Thoracic aorta (tissue), 2 donors: ENCODE measurements around the gene ATP12A. TPM values are rescaled to one million over a fixed set of nuclear protein-coding genes. Genes with fewer than 3 reads are reported as not detected.

Experiments used
- ATAC-seq: fragments of 150-250 bp; one replicate; pipeline ENCODE4 v1.8.0; 2017; ENCODE audit warnings: low read depth; ENCODE audit not compliant: insufficient number of reproducible peaks, low FRiP score
- DNase-seq: peaks from one replicate; pipeline ENCODE4 v3.0.0-alpha.2; 2020; ENCODE audit warnings: low spot score
- H3K27ac ChIP-seq, 2 donors: fragments of 200-600 bp; sonication (generic); 1 replicate in 1 of 2; 2 replicates in 1 of 2; pipeline ENCODE4 v1.5.1; 2016; ENCODE audit warnings: mild to moderate bottlenecking in 2 of 2, moderate library complexity in 2 of 2
- H3K27me3 ChIP-seq: fragments of 200-600 bp; sonication (generic); replicated peaks from 2 replicates; pipeline ENCODE4 v1.6.0; 2016; ENCODE audit warnings: mild to moderate bottlenecking; ENCODE audit not compliant: insufficient read depth
- H3K36me3 ChIP-seq: fragments of 200-600 bp; sonication (generic); one replicate; pipeline ENCODE4 v1.5.1; 2016
- H3K4me1 ChIP-seq, 2 donors: fragments of 200-600 bp; sonication (generic); 1 replicate in 1 of 2; 2 replicates in 1 of 2; pipeline versions ENCODE4 v1.5.1 to v1.6.0; 2016; ENCODE audit warnings: low read depth in 2 of 2, mild to moderate bottlenecking in 1 of 2; ENCODE audit not compliant: control insufficient read depth in 1 of 2
- H3K4me3 ChIP-seq: fragments of 200-600 bp; sonication (generic); 2 replicates; pipeline ENCODE4 v1.5.1; 2016; ENCODE audit warnings: mild to moderate bottlenecking
- H3K9me3 ChIP-seq: fragments of 200-600 bp; sonication (generic); 2 replicates; pipeline ENCODE4 v1.5.1; 2016
- total RNA-seq, 2 donors: library from RNA; depleted of rRNA; stranded (reverse); fragments of >200 nt; gene quantifications; one replicate each; pipeline versions ENCODE4 v1.1.0 to v1.2.3, GENCODE V29; 2016
- TF ChIP-seq, protein P1 (sequence below): fragments of 200-600 bp; sonication (generic); IDR thresholded peaks from one replicate; pipeline ENCODE4 v1.5.1; 2019; ENCODE audit warnings: antibody characterized with exemption

Gene ATP12A
- total RNA-seq, 2 donors from 2014 or later = 0.14 TPM; not detected in 1

GRCh38 chr13:24648983-24649687, 31.1 kb upstream of the ATP12A start:
- ATAC-seq (no peak), DNase-seq (no peak)
- no peak overlapping the region for H3K4me3 ChIP-seq
- no peaks in the 10 kb centered on the region for H3K9me3 ChIP-seq
- H3K36me3 ChIP-seq = no peaks in the 10 kb centered on the region
- H3K27me3 ChIP-seq = no peaks in the 10 kb centered on the region
- peaks cover 0 to 7% of the 10 kb centered on the region in 2 donors for H3K4me1 ChIP-seq
- no peak overlapping the region for H3K27ac ChIP-seq
- TF ChIP-seq, protein P1, sequence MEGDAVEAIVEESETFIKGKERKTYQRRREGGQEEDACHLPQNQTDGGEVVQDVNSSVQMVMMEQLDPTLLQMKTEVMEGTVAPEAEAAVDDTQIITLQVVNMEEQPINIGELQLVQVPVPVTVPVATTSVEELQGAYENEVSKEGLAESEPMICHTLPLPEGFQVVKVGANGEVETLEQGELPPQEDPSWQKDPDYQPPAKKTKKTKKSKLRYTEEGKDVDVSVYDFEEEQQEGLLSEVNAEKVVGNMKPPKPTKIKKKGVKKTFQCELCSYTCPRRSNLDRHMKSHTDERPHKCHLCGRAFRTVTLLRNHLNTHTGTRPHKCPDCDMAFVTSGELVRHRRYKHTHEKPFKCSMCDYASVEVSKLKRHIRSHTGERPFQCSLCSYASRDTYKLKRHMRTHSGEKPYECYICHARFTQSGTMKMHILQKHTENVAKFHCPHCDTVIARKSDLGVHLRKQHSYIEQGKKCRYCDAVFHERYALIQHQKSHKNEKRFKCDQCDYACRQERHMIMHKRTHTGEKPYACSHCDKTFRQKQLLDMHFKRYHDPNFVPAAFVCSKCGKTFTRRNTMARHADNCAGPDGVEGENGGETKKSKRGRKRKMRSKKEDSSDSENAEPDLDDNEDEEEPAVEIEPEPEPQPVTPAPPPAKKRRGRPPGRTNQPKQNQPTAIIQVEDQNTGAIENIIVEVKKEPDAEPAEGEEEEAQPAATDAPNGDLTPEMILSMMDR = no peak

GRCh38 chr13:24649688-24650043, 30.5 kb upstream of the ATP12A start:
- ATAC-seq (no peak), DNase-seq (no peak)
- Histone ChIP-seq H3K4me3 (no peak overlapping the region), H3K9me3 (no peaks in the 10 kb centered on the region), H3K36me3 (no peaks in the 10 kb centered on the region), H3K27ac (no peak overlapping the region), H3K27me3 (no peaks in the 10 kb centered on the region), H3K4me1 (peaks cover 0 to 7% of the 10 kb centered on the region in 2 donors)
- TF ChIP-seq, protein P1 = no peak

GRCh38 chr13:24650161-24650560, 30.0 kb upstream of the ATP12A start:
- H3K4me3 ChIP-seq = no peak overlapping the region
- no peak overlapping the region for H3K27ac ChIP-seq
- H3K4me1 ChIP-seq = peaks cover 0 to 7% of the 10 kb centered on the region in 2 donors
- no peaks in the 10 kb centered on the region for H3K9me3 ChIP-seq
- TF ChIP-seq, protein P1 = no peak
- DNase-seq = no peak
- H3K27me3 ChIP-seq = no peaks in the 10 kb centered on the region
- no peaks in the 10 kb centered on the region for H3K36me3 ChIP-seq
- no peak for ATAC-seq

DNA sequence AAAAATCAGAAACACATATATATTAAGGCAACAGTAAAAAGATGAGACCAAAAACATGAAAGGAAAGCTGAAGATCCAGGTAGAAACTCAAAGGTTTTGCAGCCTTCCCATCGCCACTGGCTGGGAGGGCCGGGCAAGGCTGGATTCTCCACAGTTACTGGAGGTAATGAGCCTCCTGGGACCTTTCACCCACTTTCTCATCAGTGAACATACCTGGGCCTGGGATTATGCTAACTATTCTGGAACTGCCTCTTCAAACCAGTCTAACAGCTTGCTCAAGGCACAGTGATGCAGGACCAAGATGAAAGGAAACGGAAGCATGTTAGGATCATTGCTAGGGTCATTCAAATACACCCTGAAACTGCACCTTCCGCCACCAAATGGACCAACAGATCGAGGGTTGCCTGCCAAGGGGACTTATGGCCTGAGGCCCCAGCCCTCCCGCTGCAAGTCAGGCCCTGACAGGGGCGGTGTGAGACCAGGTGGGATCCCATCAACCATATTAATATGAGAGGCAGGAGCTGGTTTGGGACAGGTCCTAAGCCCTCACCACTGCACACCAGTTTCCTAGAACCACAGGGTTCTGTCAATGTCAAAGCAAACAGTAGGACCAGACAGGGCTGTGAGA, 28.4 kb upstream of the ATP12A start:
- Histone ChIP-seq H3K27ac (no peak overlapping the region), H3K9me3 (no peaks in the 10 kb centered on the region), H3K27me3 (no peaks in the 10 kb centered on the region), H3K36me3 (no peaks in the 10 kb centered on the region), H3K4me3 (no peak overlapping the region), H3K4me1 (peaks cover 0 to 7% of the 10 kb centered on the region in 2 donors)
- no peak for ATAC-seq
- TF ChIP-seq, protein P1 = no peak
- no peak for DNase-seq

- ATAC-seq = no peak
- no peak for DNase-seq
- no peak overlapping the region for H3K4me3 ChIP-seq
- no peaks in the 10 kb centered on the region for H3K9me3 ChIP-seq
- no peaks in the 10 kb centered on the region for H3K27me3 ChIP-seq
- TF ChIP-seq, protein P1 = no peak
- no peak overlapping the region for H3K27ac ChIP-seq
- H3K36me3 ChIP-seq = no peaks in the 10 kb centered on the region
- peaks cover 0 to 7% of the 10 kb centered on the region in 2 donors for H3K4me1 ChIP-seq
Observed at GRCh38 chr13:24652359-24652758, 27.8 kb upstream of the ATP12A start.
